IMR-90 (cell line): ENCODE data around the gene RPS6KA2. TPM values are rescaled to one million over a fixed set of nuclear protein-coding genes. Genes with fewer than 3 reads are reported as not detected.

Experiments used
- ATAC-seq: fragments of 200-7000 bp; cut with Tn5 transposase; 2 replicates; pipeline ENCODE4 v1.9.1; 2020; ENCODE audit warnings: low read depth, mild to moderate bottlenecking, moderate library complexity
- BruUV-seq: library from RNA; stranded (reverse); fragments of 400-500 nt; replicated peaks from 2 replicates; lab custom pipeline; 2021; lab: Mats Ljungman, UMichigan
- CTCF ChIA-PET: fragments of 300-600 bp; formaldehyde crosslinking; extraction: SDS; loops from one replicate; lab custom pipeline; 2021; ENCODE audit warnings: antibody characterized with exemption; lab: Yijun Ruan, JAX
- POLR2A ChIA-PET: fragments of 300-600 bp; sonication (Branson Sonifier 250); formaldehyde crosslinking; loops from one replicate; lab custom pipeline; 2022; ENCODE audit warnings: antibody characterized with exemption; ENCODE audit not compliant: unreplicated experiment; lab: Charles Lee
- DNase-seq: peaks from one replicate; pipeline ENCODE4 v3.0.0; 2013
- H2AFZ ChIP-seq: replicated peaks from 2 replicates; pipeline ENCODE3; 2013; ENCODE audit warnings: low read length, mild to moderate bottlenecking; ENCODE audit not compliant: poor library complexity
- H2AK5ac ChIP-seq: 2 replicates; pipeline ENCODE4 v1.6.1; 2013; ENCODE audit warnings: low read depth, low read length, inconsistent platforms
- H2AK9ac ChIP-seq: replicated peaks from 2 replicates; pipeline ENCODE3; 2013; ENCODE audit warnings: mild to moderate bottlenecking, low read depth, low read length, moderate library complexity; ENCODE audit not compliant: poor library complexity
- H2BK120ac ChIP-seq: 2 replicates; pipeline ENCODE4 v1.6.1; 2013; ENCODE audit warnings: low read depth, low read length, inconsistent platforms
- H2BK15ac ChIP-seq: 3 replicates; pipeline ENCODE4 v1.6.1; 2013; ENCODE audit warnings: low read depth, low read length, inconsistent platforms
- H2BK20ac ChIP-seq: 2 replicates; pipeline ENCODE4 v1.6.1; 2013; ENCODE audit warnings: low read depth, mild to moderate bottlenecking, inconsistent platforms, low read length, moderate library complexity
- H2BK5ac ChIP-seq: 2 replicates; pipeline ENCODE4 v1.6.1; 2013; ENCODE audit warnings: mild to moderate bottlenecking, low read depth, low read length, inconsistent platforms; ENCODE audit not compliant: poor library complexity, severe bottlenecking
- H3K14ac ChIP-seq: replicated peaks from 2 replicates; pipeline ENCODE4 v1.6.1; 2013; ENCODE audit warnings: low read depth, low read length, inconsistent platforms
- H3K18ac ChIP-seq: 2 replicates; pipeline ENCODE4 v1.6.1; 2013; ENCODE audit warnings: low read depth, low read length, control low read depth
- H3K23ac ChIP-seq: 2 replicates; pipeline ENCODE4 v1.6.1; 2013; ENCODE audit warnings: low read depth, low read length, inconsistent platforms
- H3K27ac ChIP-seq: 2 replicates; pipeline ENCODE4 v1.5.1; 2013; ENCODE audit warnings: mild to moderate bottlenecking, control low read depth, low read length; ENCODE audit not compliant: insufficient read depth
- H3K27me3 ChIP-seq: 2 replicates; pipeline ENCODE4 v1.6.1; 2013; ENCODE audit warnings: low read length; ENCODE audit not compliant: control insufficient read depth, insufficient read depth
- H3K36me3 ChIP-seq: 2 replicates; pipeline ENCODE4 v1.6.1; 2013; ENCODE audit warnings: low read length, mixed read lengths; ENCODE audit not compliant: control insufficient read depth, insufficient read depth
- H3K4ac ChIP-seq: 2 replicates; pipeline ENCODE4 v1.6.1; 2013; ENCODE audit warnings: low read depth, low read length, inconsistent platforms
- H3K4me1 ChIP-seq: 2 replicates; pipeline ENCODE4 v1.6.1; 2013; ENCODE audit warnings: low read length, mixed read lengths; ENCODE audit not compliant: control insufficient read depth, insufficient read depth
- H3K4me2 ChIP-seq: 2 replicates; pipeline ENCODE4 v1.6.1; 2013; ENCODE audit warnings: low read depth, mild to moderate bottlenecking, control low read depth, low read length, moderate library complexity
- H3K4me3 ChIP-seq: 2 replicates; pipeline ENCODE4 v1.5.1; 2013; ENCODE audit warnings: low read depth, mild to moderate bottlenecking, control low read depth, low read length, moderate library complexity; ENCODE audit not compliant: insufficient read depth
- H3K56ac ChIP-seq: 2 replicates; pipeline ENCODE4 v1.6.1; 2013; ENCODE audit warnings: low read length, inconsistent platforms; ENCODE audit not compliant: insufficient read depth; ENCODE audit errors: extremely low read depth
- H3K79me1 ChIP-seq, 2 experiments: 2 replicates each; pipeline ENCODE4 v1.6.1; 2013; ENCODE audit warnings: low read length in 2 of 2, inconsistent platforms in 1 of 2, low read depth in 1 of 2
- H3K9ac ChIP-seq: 2 replicates; pipeline ENCODE4 v1.6.1; 2013; ENCODE audit warnings: low read depth, low read length, control low read depth
- H3K9me1 ChIP-seq: 2 replicates; pipeline ENCODE4 v1.6.1; 2013; ENCODE audit warnings: low read length, inconsistent platforms; ENCODE audit not compliant: insufficient read depth
- H3K9me3 ChIP-seq: 2 replicates; pipeline ENCODE4 v1.6.1; 2013; ENCODE audit warnings: low read length; ENCODE audit not compliant: control insufficient read depth, insufficient read depth
- H4K20me1 ChIP-seq: 2 replicates; pipeline ENCODE4 v1.6.1; 2013; ENCODE audit warnings: low read length, inconsistent platforms; ENCODE audit not compliant: insufficient read depth
- H4K5ac ChIP-seq: 2 replicates; pipeline ENCODE4 v1.6.1; 2013; ENCODE audit warnings: mild to moderate bottlenecking, low read depth, low read length, control low read depth
- H4K8ac ChIP-seq, 2 experiments: 2 replicates each; pipeline ENCODE4 v1.6.1; 2013; ENCODE audit warnings: low read depth in 2 of 2, low read length in 2 of 2, control low read depth in 1 of 2, inconsistent platforms in 1 of 2
- H4K91ac ChIP-seq: 2 replicates; pipeline ENCODE4 v1.6.1; 2013; ENCODE audit warnings: low read depth, low read length, inconsistent platforms; ENCODE audit not compliant: insufficient read depth
- BHLHE40 ChIP-seq: fragments of 150-350 bp; IDR thresholded peaks from 2 replicates; pipeline ENCODE4 v1.6.1; 2016; ENCODE audit warnings: mild to moderate bottlenecking, low read depth, low read length
- CEBPB ChIP-seq: IDR thresholded peaks from 2 replicates; pipeline ENCODE4 v1.6.1; 2012; ENCODE audit warnings: low read depth, low read length, improper control_type of control experiment
- CHD1 ChIP-seq: IDR thresholded peaks from 2 replicates; pipeline ENCODE4 v1.6.1; 2012; ENCODE audit warnings: low read depth, low read length, improper control_type of control experiment
- FOS ChIP-seq: fragments of 150-350 bp; IDR thresholded peaks from 2 replicates; pipeline ENCODE4 v1.6.1; 2016; ENCODE audit warnings: low read depth, low read length
- MAFK ChIP-seq: IDR thresholded peaks from 2 replicates; pipeline ENCODE4 v1.6.1; 2012; ENCODE audit warnings: low read depth, low read length, improper control_type of control experiment
- MAZ ChIP-seq: IDR thresholded peaks from 2 replicates; pipeline ENCODE4 v1.6.1; 2012; ENCODE audit warnings: low read depth, mild to moderate bottlenecking, low read length, improper control_type of control experiment, moderate library complexity, borderline replicate concordance
- MXI1 ChIP-seq: IDR thresholded peaks from 2 replicates; pipeline ENCODE4 v1.6.1; 2012; ENCODE audit warnings: low read depth, mild to moderate bottlenecking, low read length, moderate library complexity, borderline replicate concordance
- NFE2L2 ChIP-seq: fragments of 150-350 bp; IDR thresholded peaks from 2 replicates; pipeline ENCODE4 v1.6.1; 2016; ENCODE audit warnings: low read depth, mild to moderate bottlenecking, low read length
- POLR2A ChIP-seq: IDR thresholded peaks from 2 replicates; pipeline ENCODE4 v1.6.1; 2012; ENCODE audit warnings: mild to moderate bottlenecking, low read depth, low read length
- RAD21 ChIP-seq: IDR thresholded peaks from 2 replicates; pipeline ENCODE4 v1.6.1; 2012; ENCODE audit warnings: low read length, improper control_type of control experiment
- RCOR1 ChIP-seq: IDR thresholded peaks from 2 replicates; pipeline ENCODE4 v1.6.1; 2012; ENCODE audit warnings: mild to moderate bottlenecking, low read length, improper control_type of control experiment; ENCODE audit not compliant: insufficient replicate concordance
- SMC3 ChIP-seq: fragments of 150-350 bp; IDR thresholded peaks from 2 replicates; pipeline ENCODE4 v1.6.1; 2016; ENCODE audit warnings: low read depth, mild to moderate bottlenecking, antibody characterized with exemption, low read length, moderate library complexity
- USF2 ChIP-seq: fragments of 150-350 bp; IDR thresholded peaks from 2 replicates; pipeline ENCODE4 v1.6.1; 2017; ENCODE audit warnings: mild to moderate bottlenecking, antibody characterized with exemption, low read length, low read depth
- WGBS, 2 experiments: methylation state at CpG; one replicate each; pipeline versions ENCODE4 v1.1.5 to v1.1.7; 2013; ENCODE audit warnings: missing lambda C conversion rate in 2 of 2; ENCODE audit not compliant: insufficient read length in 1 of 2; ENCODE audit errors: extremely low coverage in 2 of 2; 5-methylcytosine and 5-hydroxymethylcytosine counted together
- dilution Hi-C: fragments of 300-500 bp; cut with HindIII; formaldehyde crosslinking; loops from one replicate; pipeline ENCODE4 v1.14.3; 2018; ENCODE audit warnings: low sequenced_read_pairs; ENCODE audit not compliant: unreplicated experiment
- in situ Hi-C: fragments of 300-500 bp; cut with MboI; formaldehyde crosslinking; loops from 3 replicates; pipeline ENCODE4 v1.14.3; 2019; ENCODE audit warnings: low sequenced_read_pairs, inconsistent platforms, mixed read lengths
- intact Hi-C: fragments of 100-400 bp; cut with micrococcal nuclease; formaldehyde crosslinking; loops from 2 replicates; pipeline ENCODE4 v1.10.0; 2022
- polyA plus RNA-seq, 3 experiments: library from polyadenylated mRNA; depleted of rRNA; stranded (reverse); fragments of >200 nt; gene quantifications; 2 replicates each; pipeline ENCODE4 v1.2.3, GENCODE V29; 2012; ENCODE audit warnings: low replicate concordance in 1 of 3
- total RNA-seq: library from RNA; depleted of rRNA; stranded (reverse); fragments of >200 nt; gene quantifications from 2 replicates; pipeline ENCODE4 v1.2.3, GENCODE V29; 2012
- TF ChIP-seq, protein P1 (sequence below): conservative IDR thresholded peaks from 2 replicates; pipeline ENCODE4 v1.5.1; 2012; ENCODE audit warnings: mild to moderate bottlenecking, low read depth, low read length, improper control_type of control experiment
- TF ChIP-seq, protein P2 (sequence below): fragments of 150-350 bp; IDR thresholded peaks from 2 replicates; pipeline ENCODE4 v1.6.1; 2016; ENCODE audit warnings: low read depth, mild to moderate bottlenecking, low read length, moderate library complexity, borderline replicate concordance

The RPS6KA2 gene
- total and polyA plus RNA-seq, 2 of the 4 experiments (the other 2 are of a cell fraction), result 26.9 to 31.3 TPM

GRCh38 chr6:166551754-166552495, 75.1 kb downstream of the RPS6KA2 start:
- DNase-seq (no peak), ATAC-seq (no peak)
- dilution Hi-C loops (no loop called here), in situ Hi-C loops (no loop called here), intact Hi-C loops (loop anchor here (5.0 kb wide), 1 partner anchor 75 kb away; the partner anchor contains the start of gene RPS6KA2)
- no peak overlapping the region for H2AFZ ChIP-seq
- H3K9ac ChIP-seq, result no peak overlapping the region
- peaks cover 4% of the 10 kb centered on the region; the same call in 1 of the 2 replicates for H3K9me1 ChIP-seq
- H3K4me1 ChIP-seq, result peaks cover 10% of the 10 kb centered on the region
- POLR2A ChIA-PET, result no interaction called here
- H3K4ac ChIP-seq, result no peak overlapping the region
- H3K56ac ChIP-seq, result no peak overlapping the region
- H2BK20ac ChIP-seq, result no peak overlapping the region
- peaks cover 12% of the 10 kb centered on the region; the same call in 1 of the 2 replicates for H4K20me1 ChIP-seq
- H3K9me3 ChIP-seq, result no peaks in the 10 kb centered on the region
- H4K91ac ChIP-seq, result no peak overlapping the region
- no peak overlapping the region for H3K23ac ChIP-seq
- H2BK15ac ChIP-seq, result no peak overlapping the region
- no peak overlapping the region for H3K4me2 ChIP-seq
- no TSS peak for BruUV-seq
- H4K5ac ChIP-seq, result no peak overlapping the region
- H3K4me3 ChIP-seq, result no peak overlapping the region
- H3K79me1 ChIP-seq, result peaks cover 37 to 56% of the 10 kb centered on the region in 2 experiments
- H3K27ac ChIP-seq, result no peak overlapping the region
- H3K18ac ChIP-seq, result no peak overlapping the region
- H3K36me3 ChIP-seq, result peaks cover 7% of the 10 kb centered on the region
- no peak overlapping the region for H2BK5ac ChIP-seq
- H2BK120ac ChIP-seq, result no peak overlapping the region
- H3K27me3 ChIP-seq, result no peaks in the 10 kb centered on the region
- no peak overlapping the region for H4K8ac ChIP-seq
- CTCF ChIA-PET, result no interaction called here
- peak overlapping the region; percentile 14 for H2AK9ac ChIP-seq
- 0 out of 2 replicates have a peak overlapping the region, but pooled peaks have one; percentile 25 for H2AK5ac ChIP-seq
- no peak overlapping the region for H3K14ac ChIP-seq
- 94% methylated on average over 9 of the region's 16 CpGs; no CpG with 5 or more reads in 1 of the 2 experiments for WGBS, 2 experiments
- no peak for TF ChIP-seq USF2
- no peak for TF ChIP-seq MAFK
- TF ChIP-seq, protein P1, sequence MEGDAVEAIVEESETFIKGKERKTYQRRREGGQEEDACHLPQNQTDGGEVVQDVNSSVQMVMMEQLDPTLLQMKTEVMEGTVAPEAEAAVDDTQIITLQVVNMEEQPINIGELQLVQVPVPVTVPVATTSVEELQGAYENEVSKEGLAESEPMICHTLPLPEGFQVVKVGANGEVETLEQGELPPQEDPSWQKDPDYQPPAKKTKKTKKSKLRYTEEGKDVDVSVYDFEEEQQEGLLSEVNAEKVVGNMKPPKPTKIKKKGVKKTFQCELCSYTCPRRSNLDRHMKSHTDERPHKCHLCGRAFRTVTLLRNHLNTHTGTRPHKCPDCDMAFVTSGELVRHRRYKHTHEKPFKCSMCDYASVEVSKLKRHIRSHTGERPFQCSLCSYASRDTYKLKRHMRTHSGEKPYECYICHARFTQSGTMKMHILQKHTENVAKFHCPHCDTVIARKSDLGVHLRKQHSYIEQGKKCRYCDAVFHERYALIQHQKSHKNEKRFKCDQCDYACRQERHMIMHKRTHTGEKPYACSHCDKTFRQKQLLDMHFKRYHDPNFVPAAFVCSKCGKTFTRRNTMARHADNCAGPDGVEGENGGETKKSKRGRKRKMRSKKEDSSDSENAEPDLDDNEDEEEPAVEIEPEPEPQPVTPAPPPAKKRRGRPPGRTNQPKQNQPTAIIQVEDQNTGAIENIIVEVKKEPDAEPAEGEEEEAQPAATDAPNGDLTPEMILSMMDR, result no peak
- TF ChIP-seq CHD1, result no peak
- TF ChIP-seq NFE2L2, result no peak
- TF ChIP-seq FOS, result no peak
- TF ChIP-seq BHLHE40, result no peak
- TF ChIP-seq RCOR1, result no peak
- TF ChIP-seq MAZ, result no peak
- TF ChIP-seq MXI1, result no peak
- TF ChIP-seq, protein P2, sequence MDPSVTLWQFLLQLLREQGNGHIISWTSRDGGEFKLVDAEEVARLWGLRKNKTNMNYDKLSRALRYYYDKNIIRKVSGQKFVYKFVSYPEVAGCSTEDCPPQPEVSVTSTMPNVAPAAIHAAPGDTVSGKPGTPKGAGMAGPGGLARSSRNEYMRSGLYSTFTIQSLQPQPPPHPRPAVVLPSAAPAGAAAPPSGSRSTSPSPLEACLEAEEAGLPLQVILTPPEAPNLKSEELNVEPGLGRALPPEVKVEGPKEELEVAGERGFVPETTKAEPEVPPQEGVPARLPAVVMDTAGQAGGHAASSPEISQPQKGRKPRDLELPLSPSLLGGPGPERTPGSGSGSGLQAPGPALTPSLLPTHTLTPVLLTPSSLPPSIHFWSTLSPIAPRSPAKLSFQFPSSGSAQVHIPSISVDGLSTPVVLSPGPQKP, result no peak
- TF ChIP-seq POLR2A, result no peak
- no peak for TF ChIP-seq SMC3
- TF ChIP-seq RAD21, result no peak
- no peak for TF ChIP-seq CEBPB
